Upper lobe of left lung (tissue), 4 donors: ENCODE results near the gene ABHD4.

Experiments
- EP300 ChIP-seq, 4 donors: sonication (generic); formaldehyde crosslinking; IDR thresholded peaks; one replicate each; pipeline ENCODE4 v1.5.1; 2017; ENCODE audit warnings: antibody characterized with exemption in 4 of 4, control low read depth in 2 of 4
- POLR2A ChIP-seq, 4 donors: fragments of 450-650 bp; IDR thresholded peaks; one replicate each; pipeline ENCODE4 v1.5.1; 2016 to 2017; ENCODE audit warnings: antibody characterized with exemption in 4 of 4, mild to moderate bottlenecking in 2 of 4
- POLR2AphosphoS5 ChIP-seq, 2 donors: sonication (generic); formaldehyde crosslinking; IDR thresholded peaks; one replicate each; pipeline ENCODE4 v1.5.1; 2017; ENCODE audit warnings: antibody characterized with exemption in 2 of 2
- TF ChIP-seq, protein P1 (sequence below), 6 experiments: fragments of 450-650 bp in 4 of 6; fragments of 200-600 bp in 2 of 6; sonication (generic) in 2 of 6; IDR thresholded peaks; one replicate each; pipeline ENCODE4 v1.5.1; 2016 to 2019; ENCODE audit warnings: antibody characterized with exemption in 6 of 6

DNA sequence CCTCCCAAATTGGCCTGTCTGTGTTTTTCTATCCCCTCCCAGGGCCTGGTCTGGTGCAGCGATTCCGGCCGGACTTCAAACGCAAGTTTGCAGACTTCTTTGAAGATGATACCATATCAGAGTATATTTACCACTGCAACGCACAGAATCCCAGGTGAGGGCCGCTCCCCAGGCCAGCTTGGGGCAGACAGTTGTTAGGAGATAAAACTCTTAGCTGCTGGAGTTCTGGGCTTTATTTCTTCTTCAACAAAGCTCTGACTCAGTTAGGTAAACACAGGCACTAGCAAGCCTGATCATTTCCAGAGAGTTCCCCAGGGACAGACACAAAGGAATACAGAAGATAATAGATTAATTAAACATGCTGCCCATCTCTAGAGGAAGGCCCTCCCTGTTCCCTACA lies 8.3 kb downstream of the ABHD4 start:
- TF ChIP-seq, protein P1, sequence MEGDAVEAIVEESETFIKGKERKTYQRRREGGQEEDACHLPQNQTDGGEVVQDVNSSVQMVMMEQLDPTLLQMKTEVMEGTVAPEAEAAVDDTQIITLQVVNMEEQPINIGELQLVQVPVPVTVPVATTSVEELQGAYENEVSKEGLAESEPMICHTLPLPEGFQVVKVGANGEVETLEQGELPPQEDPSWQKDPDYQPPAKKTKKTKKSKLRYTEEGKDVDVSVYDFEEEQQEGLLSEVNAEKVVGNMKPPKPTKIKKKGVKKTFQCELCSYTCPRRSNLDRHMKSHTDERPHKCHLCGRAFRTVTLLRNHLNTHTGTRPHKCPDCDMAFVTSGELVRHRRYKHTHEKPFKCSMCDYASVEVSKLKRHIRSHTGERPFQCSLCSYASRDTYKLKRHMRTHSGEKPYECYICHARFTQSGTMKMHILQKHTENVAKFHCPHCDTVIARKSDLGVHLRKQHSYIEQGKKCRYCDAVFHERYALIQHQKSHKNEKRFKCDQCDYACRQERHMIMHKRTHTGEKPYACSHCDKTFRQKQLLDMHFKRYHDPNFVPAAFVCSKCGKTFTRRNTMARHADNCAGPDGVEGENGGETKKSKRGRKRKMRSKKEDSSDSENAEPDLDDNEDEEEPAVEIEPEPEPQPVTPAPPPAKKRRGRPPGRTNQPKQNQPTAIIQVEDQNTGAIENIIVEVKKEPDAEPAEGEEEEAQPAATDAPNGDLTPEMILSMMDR (IDR thresholded peaks at IDR 0.05), result no peak
- TF ChIP-seq POLR2AphosphoS5 (IDR thresholded peaks at IDR 0.05) (no peak), POLR2A (IDR thresholded peaks at IDR 0.05) (no peak), EP300 (IDR thresholded peaks at IDR 0.05) (no peak)
